Memory B cell (primary cell): Measurements from ENCODE around the gene CHRM1.

ENCODE experiments used
- ATAC-seq: fragments of 150-1000 bp; cut with Tn5 transposase; 2 replicates; pipeline ENCODE4 v1.10.0; 2021; ENCODE audit warnings: low read depth, mild to moderate bottlenecking, moderate library complexity
- DNase-seq, 2 donors: peaks; one replicate each; pipeline ENCODE4 v3.0.0; 2022; ENCODE audit warnings: low spot score in 2 of 2
- H3K27ac Mint-ChIP-seq: one replicate; pipeline ENCODE4 v1.8.0; 2022; ENCODE audit warnings: mild to moderate bottlenecking, moderate library complexity, mixed read lengths
- H3K27me3 Mint-ChIP-seq: one replicate; pipeline ENCODE4 v1.8.0; 2022; ENCODE audit warnings: mixed read lengths
- H3K36me3 Mint-ChIP-seq: one replicate; pipeline ENCODE4 v1.8.0; 2022; ENCODE audit warnings: mild to moderate bottlenecking, mixed read lengths
- H3K4me1 Mint-ChIP-seq: one replicate; pipeline ENCODE4 v1.8.0; 2022; ENCODE audit warnings: mixed read lengths
- H3K4me3 Mint-ChIP-seq: one replicate; pipeline ENCODE4 v1.8.0; 2022; ENCODE audit warnings: mild to moderate bottlenecking, moderate library complexity, mixed read lengths
- H3K9me3 Mint-ChIP-seq: one replicate; pipeline ENCODE4 v1.8.0; 2022; ENCODE audit warnings: mixed read lengths

The CHRM1 gene

DNA sequence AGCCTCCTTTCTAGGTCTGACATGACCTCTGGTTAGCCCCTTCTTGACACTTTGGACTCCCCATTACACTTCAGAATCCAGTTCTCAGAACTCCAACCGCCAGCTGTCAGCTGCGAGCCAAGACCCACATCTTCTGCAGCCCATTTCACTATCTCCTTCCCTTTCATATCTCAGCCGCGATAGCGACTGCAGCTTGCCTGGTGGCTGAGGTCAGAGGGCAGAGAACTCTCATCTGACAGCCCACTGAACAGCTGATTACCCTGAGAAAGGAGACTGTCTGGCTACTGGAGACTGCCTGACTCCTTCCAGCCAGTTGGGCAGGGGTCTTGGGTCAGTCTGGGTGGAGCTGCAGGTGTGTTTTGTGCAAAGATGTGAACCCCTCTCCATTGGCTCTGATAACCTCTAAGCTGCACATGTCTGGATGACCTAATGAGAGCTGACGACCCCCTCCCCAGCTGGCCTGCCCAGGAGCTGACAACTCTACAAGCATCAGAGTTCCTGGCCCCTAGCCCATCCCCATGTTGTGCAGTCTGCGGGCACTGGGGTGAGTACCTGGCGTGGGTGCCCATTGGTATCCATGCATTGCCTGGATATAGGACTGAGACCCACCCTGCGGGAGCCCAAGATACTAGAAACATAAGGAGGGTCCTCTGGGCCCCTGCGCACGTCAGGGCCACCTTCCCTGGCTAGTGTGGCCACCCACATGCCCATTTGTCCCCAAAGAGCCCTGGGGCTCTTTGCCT, 1.1 kb downstream of the CHRM1 start:
- Mint-ChIP-seq H3K36me3 (no peaks in the 10 kb centered on the region), H3K4me3 (no peak overlapping the region), H3K27me3 (peaks cover 12% of the 10 kb centered on the region), H3K27ac (no peak overlapping the region), H3K9me3 (no peaks in the 10 kb centered on the region), H3K4me1 (peaks cover 5% of the 10 kb centered on the region)
- DNase-seq (no peak), ATAC-seq (no peak)

DNA sequence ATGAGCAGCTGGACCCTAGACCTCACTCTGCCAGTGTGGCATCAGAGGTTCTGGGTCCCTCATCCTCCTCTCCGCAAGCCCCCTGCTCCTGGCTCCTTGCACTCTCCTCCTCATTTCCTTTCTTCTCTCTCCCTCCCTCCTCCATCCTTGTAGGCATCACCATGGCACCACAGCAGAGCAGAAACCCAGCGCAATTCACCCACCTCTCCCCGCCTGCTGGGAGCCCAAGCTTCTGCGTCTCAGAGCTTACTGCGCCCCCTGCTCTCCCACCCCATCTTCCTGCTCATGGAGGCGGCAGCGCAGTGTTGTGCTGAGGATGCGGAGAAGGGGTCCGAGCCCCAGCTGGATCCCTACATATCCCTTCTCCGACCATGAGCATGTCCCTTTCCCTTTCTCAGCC, 1.7 kb downstream of the CHRM1 start:
- no peak for ATAC-seq
- Mint-ChIP-seq H3K27ac (no peak overlapping the region), H3K36me3 (no peaks in the 10 kb centered on the region), H3K27me3 (peaks cover 12% of the 10 kb centered on the region), H3K4me1 (peaks cover 5% of the 10 kb centered on the region), H3K9me3 (no peaks in the 10 kb centered on the region), H3K4me3 (no peak overlapping the region)
- no peak for DNase-seq

DNA sequence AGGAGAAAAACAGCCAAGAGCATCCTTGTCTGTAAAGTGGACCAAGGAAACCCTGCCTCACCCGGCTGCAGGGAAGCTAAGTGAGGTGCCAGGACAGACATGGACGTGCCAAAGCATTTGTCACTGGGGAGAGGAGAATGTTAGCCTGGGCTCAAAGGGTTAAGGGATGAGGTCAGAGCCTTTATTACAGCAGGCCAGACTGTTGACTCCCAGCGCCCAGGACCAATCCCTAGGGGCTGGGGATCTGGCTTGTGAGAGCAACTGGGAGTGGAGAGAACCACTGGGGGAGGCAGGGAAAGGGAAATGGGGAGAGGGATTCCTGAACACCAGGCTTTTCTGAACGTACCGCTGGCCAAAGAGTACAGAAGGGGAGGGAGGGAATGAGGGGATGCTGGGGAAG, 2.6 kb downstream of the CHRM1 start:
- no peak for DNase-seq
- ATAC-seq, result no peak
- no peaks in the 10 kb centered on the region for H3K36me3 Mint-ChIP-seq
- no peak overlapping the region for H3K4me3 Mint-ChIP-seq
- H3K27me3 Mint-ChIP-seq, result peaks cover 12% of the 10 kb centered on the region
- no peaks in the 10 kb centered on the region for H3K9me3 Mint-ChIP-seq
- no peak overlapping the region for H3K27ac Mint-ChIP-seq
- H3K4me1 Mint-ChIP-seq, result peaks cover 2% of the 10 kb centered on the region

DNA sequence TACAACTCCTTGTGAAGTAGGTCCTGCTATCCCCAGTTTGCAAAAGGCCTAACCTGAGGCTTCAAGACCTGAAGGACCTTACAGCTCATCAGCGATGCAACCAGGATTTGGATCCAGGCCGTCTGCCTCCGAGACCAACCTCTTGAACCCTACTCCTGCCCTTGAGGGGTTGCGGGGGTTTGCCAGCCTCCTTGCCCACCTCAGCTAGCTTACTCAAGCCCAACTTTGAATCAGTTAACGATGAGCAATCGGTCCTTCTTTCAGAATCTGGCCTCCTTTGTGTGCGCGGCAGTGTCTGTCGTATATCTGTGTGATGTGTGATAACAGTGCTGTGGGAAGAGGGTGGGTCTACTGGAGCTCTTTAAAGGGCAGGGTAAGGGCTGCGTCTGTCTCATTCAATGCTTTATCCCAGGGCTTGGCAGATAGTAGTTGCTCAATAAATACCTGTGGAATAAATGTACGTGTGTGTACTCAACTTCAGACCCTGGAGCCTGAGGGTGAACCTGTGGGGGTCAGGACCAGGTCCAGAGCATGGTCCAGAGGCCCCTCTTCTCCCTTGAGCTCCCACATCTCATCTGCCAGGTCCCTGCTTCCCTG, 3.2 kb downstream of the CHRM1 start:
- H3K9me3 Mint-ChIP-seq, result no peaks in the 10 kb centered on the region
- H3K4me1 Mint-ChIP-seq, result peaks cover 2% of the 10 kb centered on the region
- H3K4me3 Mint-ChIP-seq, result no peak overlapping the region
- no peak overlapping the region for H3K27ac Mint-ChIP-seq
- DNase-seq, result no peak
- no peaks in the 10 kb centered on the region for H3K36me3 Mint-ChIP-seq
- ATAC-seq, result no peak
- H3K27me3 Mint-ChIP-seq, result peaks cover 12% of the 10 kb centered on the region

DNA sequence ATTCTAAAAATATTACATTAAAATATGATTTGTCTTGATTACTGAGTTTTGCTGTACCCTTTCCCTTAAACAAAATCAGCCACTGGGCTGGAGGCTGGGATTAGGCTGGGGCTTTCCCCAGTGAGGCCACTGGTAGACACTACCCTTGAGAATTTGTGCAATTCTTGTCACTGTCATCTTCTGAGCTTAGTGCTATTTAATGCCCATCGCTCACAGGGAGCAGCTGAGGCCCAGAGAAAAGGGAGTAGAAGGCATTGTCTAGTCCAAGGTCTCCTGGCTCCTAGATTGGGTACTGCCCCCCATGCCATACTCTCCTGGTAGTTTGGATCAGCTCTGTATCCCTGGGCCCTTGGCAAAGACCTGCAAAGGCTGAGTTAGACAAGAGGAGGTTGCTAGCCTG, 6.7 kb downstream of the CHRM1 start:
- H3K27me3 Mint-ChIP-seq, result peaks cover 15% of the 10 kb centered on the region
- no peak overlapping the region for H3K27ac Mint-ChIP-seq
- no peaks in the 10 kb centered on the region for H3K4me1 Mint-ChIP-seq
- no peak for ATAC-seq
- H3K4me3 Mint-ChIP-seq, result no peak overlapping the region
- no peaks in the 10 kb centered on the region for H3K36me3 Mint-ChIP-seq
- DNase-seq, result no peak
- no peaks in the 10 kb centered on the region for H3K9me3 Mint-ChIP-seq

DNA sequence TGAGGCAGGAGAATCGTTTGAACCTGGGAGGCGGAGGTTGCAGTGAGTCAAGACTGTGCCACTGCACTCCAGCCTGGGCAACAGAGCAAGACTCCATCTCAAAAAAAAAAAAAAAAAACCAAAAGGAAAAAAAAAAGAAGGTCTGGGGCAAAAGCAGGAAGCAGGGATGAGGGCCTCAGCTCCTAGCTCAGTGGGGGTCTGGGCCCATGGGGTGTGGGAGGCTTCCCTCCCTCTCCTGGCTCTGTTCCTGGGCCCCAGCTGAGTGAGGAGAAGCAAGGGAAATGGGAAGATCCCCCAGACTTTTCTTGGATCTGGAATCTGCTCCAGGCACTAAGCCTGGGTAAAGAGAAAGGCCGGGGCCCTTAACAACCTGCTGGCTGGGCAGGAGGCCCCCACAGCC, 8.9 kb downstream of the CHRM1 start:
- ATAC-seq (no peak), DNase-seq (no peak)
- H3K27ac Mint-ChIP-seq, result no peak overlapping the region
- no peaks in the 10 kb centered on the region for H3K9me3 Mint-ChIP-seq
- H3K4me1 Mint-ChIP-seq, result no peaks in the 10 kb centered on the region
- peaks cover 14% of the 10 kb centered on the region for H3K27me3 Mint-ChIP-seq
- H3K36me3 Mint-ChIP-seq, result no peaks in the 10 kb centered on the region
- H3K4me3 Mint-ChIP-seq, result no peak overlapping the region

DNA sequence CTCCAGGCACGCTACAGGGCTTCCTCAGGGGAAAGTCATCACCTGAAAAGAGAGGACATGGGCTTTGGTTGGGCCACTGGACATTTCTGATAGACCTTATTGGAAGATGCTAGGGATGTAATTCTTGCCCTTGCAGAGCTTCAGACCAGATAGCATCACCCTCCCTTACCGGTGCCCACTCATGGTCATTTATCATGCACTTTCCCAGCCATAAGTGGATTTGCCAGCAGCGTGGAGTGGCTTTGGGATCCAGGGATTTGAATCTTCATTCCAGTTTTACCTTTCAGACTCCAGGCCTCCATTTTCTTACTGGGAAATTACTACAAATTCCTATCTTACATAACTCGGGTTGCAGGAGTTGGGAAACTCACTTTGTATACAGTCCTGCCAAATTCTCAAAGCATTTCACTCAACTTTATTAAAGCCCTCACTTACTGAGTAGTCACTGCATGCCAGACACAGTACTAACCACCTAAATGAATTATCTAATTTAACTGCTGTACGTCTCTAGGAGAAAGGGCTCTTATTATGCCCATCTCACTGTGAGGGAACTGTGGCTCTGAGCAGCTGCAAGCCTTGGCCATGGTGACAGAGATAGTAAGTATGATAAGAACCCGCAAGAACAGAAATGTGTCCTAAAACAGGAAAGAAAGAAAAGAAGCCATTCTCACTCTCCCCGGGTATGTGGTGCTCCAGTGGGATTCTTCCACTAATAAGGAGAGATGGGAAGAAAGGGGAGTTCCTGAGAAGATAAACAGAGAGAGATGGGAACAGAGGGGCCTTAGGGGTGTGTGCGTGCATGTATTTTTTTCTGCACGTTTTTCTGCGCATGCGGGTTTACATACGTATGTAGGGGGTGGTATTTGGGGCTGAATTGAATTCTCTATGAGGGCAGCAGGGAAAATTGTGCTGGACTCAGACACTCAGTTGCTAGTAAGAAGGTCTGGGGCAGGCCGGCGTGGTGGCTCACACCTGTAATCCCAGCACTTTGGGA, 9.7 kb downstream of the CHRM1 start:
- Mint-ChIP-seq H3K36me3 (no peaks in the 10 kb centered on the region), H3K9me3 (no peaks in the 10 kb centered on the region), H3K4me1 (no peaks in the 10 kb centered on the region), H3K27me3 (peaks cover 14% of the 10 kb centered on the region), H3K4me3 (no peak overlapping the region), H3K27ac (no peak overlapping the region)
- no peak for ATAC-seq
- DNase-seq, result no peak

DNA sequence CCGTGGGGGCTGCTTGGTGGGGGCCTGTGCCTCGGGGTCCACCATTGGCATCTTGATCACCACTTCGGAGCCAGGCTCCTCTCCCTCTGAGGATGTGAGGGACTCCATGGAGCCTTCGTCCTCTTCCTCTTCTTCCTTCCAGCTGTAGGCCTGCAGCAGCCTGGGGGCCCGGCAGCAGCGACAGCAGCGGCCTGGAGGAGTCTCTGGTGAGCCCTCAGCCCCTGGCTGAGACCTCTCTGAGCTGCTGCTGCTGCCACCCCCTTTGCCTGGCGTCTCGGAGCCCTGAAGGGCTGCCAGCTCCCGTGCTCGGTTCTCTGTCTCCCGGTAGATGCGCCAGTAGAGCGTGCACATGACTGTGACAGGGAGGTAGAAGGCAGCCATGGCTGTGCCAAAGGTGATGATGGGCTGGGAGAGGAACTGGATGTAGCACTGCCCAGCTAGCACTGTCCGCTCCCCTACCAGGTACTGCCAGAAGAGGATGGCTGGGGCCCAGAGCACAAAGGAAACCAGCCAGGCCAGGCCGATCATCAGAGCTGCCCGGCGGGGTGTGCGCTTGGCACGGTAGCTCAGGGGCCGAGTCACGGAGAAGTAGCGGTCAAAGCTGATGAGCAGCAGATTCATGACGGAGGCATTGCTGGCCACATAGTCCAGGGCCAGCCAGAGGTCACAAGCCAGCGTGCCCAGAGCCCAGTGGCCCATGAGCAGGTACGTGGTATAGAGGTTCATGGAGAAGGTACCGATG, 10.9 kb downstream of the CHRM1 start:
- no peaks in the 10 kb centered on the region for H3K9me3 Mint-ChIP-seq

DNA sequence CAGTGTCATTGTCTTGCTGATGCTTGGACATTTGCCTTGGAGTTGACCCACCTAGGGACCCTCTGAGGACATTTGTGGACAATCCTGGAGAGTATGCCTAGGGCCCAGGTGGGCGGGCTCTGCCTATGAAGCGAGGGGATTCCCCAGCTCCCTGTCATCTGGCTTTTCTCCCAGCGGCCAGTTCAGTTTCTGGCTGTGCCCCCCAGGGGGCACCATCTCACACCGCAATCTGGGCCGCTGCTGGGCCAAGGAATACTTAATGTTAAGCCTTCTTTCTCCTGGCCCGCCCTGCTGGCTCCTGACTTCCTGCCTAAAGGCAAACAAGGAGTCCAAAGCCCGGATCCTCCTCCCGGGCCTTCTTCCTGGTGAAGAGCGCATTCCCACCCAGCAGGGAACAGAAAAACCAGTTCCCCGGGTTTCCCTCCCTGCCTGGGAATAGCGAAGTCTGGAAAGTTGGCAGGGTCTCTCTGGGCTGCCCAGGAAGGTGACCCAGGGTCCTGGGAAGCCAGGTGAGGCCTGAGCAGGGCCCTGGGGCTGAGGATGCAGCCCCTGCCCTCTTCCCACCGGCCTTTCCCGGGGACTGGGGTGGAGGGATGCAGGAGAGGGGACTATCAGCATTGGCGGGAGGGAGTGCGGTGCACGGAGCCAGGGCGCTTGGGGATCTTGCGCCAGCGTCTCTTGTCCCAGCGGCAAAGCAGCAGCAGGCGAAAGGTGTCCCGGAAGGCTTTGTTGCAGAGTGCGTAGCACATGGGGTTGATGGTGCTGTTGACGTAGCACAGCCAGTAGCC, 11.9 kb downstream of the CHRM1 start:
- Mint-ChIP-seq H3K4me1 (peaks cover 4% of the 10 kb centered on the region), H3K4me3 (no peak overlapping the region), H3K27me3 (peaks cover 14% of the 10 kb centered on the region), H3K27ac (no peak overlapping the region), H3K36me3 (no peaks in the 10 kb centered on the region), H3K9me3 (no peaks in the 10 kb centered on the region)
- no peak for DNase-seq
- no peak for ATAC-seq

More for the DNA sequence above, 10.9 kb downstream of the CHRM1 start:
- ATAC-seq (no peak), DNase-seq (no peak)
- no peak overlapping the region for H3K27ac Mint-ChIP-seq
- peaks cover 4% of the 10 kb centered on the region for H3K4me1 Mint-ChIP-seq
- no peaks in the 10 kb centered on the region for H3K36me3 Mint-ChIP-seq
- peaks cover 14% of the 10 kb centered on the region for H3K27me3 Mint-ChIP-seq
- no peak overlapping the region for H3K4me3 Mint-ChIP-seq

DNA sequence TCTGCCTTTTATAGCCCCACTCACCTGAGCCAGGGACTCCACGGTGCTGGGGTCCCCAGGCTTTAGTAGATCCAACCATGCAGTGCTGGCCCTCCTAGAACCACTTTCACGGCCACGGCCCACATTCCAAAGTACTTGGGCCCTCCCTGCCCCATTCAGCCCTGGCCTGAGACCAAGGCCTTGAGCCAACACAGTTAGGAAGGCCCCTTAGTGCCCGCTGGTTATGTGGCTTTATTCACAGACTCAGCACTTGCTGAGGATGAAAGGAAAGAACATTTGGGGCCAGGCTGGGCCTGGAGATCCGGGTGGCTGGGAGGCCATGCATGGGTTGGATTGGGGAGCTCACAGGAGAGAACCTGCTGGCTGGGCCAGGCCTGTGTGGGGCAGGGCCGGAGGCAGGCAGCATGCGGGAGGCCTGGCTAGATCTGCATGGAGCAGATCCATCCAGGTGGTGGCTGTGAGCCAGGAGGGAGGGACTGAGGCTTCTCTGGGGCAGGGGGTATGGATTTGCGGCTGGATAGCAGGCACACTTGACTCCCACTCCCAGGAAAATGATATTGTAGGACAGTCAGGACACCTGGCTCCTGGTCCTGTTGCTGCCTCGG, 12.6 kb downstream of the CHRM1 start:
- Mint-ChIP-seq H3K4me3 (no peak overlapping the region), H3K4me1 (peaks cover 4% of the 10 kb centered on the region), H3K36me3 (no peaks in the 10 kb centered on the region), H3K27ac (no peak overlapping the region), H3K27me3 (peaks cover 14% of the 10 kb centered on the region), H3K9me3 (no peaks in the 10 kb centered on the region)
- ATAC-seq (no peak), DNase-seq (no peak)

DNA sequence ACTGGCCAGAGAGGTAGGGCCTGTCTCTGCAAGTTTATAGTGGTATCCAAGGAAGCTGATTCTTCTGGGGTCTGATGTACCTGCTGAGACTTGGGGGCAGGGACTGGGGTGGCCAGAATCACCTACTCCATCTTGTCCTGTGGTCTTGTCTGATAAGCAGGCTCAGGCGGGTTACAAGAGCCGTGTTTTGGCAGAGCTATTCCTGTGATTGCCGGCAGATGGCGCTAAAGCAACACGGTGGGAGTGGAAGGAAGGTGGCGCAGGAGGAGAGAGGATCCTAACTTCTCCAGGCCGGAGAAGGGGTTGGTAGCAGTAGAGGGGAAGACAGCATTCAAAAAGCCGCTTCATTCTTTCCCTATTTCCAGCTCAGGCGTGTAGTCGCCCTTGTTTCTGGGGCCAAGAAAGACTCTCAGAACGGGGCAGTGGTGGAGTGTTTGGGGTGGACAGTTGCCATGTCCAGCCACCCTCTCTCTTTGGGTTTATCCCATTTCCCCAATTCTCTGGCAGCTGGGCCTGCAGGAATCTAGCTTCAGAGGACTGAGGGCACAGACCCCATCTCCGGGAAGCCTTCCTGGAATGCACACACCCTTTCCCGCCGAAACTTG, 15.1 kb downstream of the CHRM1 start:
- Mint-ChIP-seq H3K36me3 (no peaks in the 10 kb centered on the region), H3K27ac (no peak overlapping the region), H3K4me1 (peaks cover 4% of the 10 kb centered on the region), H3K9me3 (no peaks in the 10 kb centered on the region), H3K27me3 (peaks cover 13% of the 10 kb centered on the region), H3K4me3 (no peak overlapping the region)
- DNase-seq (peak; percentile 77 to 83), ATAC-seq (peak; percentile 76)

DNA sequence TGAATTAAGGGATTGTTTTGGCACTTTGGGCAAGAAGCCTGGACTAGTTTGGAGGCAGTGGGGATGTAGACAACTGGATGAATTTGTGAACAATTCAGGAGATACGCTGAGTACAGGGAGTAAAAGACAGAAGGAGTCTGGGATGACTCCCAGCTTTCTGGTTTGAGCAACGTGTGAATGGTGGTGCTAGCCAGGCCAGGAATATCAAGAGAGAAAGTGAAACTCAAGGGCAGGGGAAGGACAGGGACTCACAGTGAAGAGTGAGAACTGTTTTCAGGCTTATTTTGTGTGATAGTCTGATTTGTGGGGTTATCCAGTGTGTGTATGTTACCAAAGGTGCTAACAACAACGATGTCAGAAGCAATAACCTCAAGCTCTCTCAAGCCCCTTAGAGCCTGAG, 15.9 kb downstream of the CHRM1 start:
- ATAC-seq (no peak), DNase-seq (no peak)
- Mint-ChIP-seq H3K27me3 (peaks cover 13% of the 10 kb centered on the region), H3K9me3 (no peaks in the 10 kb centered on the region), H3K4me3 (no peak overlapping the region), H3K4me1 (peaks cover 4% of the 10 kb centered on the region), H3K27ac (no peak overlapping the region), H3K36me3 (no peaks in the 10 kb centered on the region)
